CD4-positive, alpha-beta T cell treated with Interleukin-1 beta for 1 hour (primary cell): ENCODE data around the gene DZANK1.
"Not testable (repeated sequence)": the region's sequence is repeated elsewhere in the genome, so short reads cannot be mapped to it uniquely, and the experiment has no call there.

Experiments
- DNase-seq, 2 donors: peaks; one replicate each; pipeline ENCODE4 v3.0.0-alpha.2; 2020 to 2022

Gene DZANK1

GRCh38 chr20:18466894-18467730, at the start of gene DZANK1, which contains the start of gene POLR3F:
TSS of gene DZANK1 (minus strand) at chr20:18467030. CDS start at chr20:18465358, 1,672 bp downstream.
TSS of gene POLR3F (plus strand) at chr20:18467390. CDS start at chr20:18467507, 117 bp downstream.
- peak; percentile 94 for DNase-seq

DNA sequence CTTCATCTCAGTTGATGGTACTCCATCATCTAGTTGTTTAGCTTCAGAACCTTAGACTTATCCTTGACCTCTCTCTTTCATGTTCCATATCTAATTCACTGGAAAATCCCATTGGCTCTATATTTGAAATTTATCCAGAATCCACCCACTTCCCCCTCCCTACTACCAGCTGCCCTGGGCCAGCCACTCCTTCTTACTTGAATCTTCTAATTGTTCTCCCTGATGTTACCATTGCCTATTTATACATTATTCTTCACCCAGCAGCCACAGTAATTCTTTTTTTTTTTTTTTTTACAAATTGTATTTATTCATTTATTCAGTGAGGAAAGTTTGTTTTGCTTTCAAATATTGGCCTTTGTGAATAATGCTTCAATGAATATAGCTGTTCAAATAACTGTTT, 49.1 kb upstream of the DZANK1 start:
- no peak for DNase-seq

- no peak for DNase-seq
Measured at GRCh38 chr20:18514127-18514526, 47.3 kb upstream of the DZANK1 start.

- no peak for DNase-seq
Measured at GRCh38 chr20:18513208-18513607, 46.4 kb upstream of the DZANK1 start.

GRCh38 chr20:18511571-18511970, 44.7 kb upstream of the DZANK1 start:
- no peak for DNase-seq

DNA sequence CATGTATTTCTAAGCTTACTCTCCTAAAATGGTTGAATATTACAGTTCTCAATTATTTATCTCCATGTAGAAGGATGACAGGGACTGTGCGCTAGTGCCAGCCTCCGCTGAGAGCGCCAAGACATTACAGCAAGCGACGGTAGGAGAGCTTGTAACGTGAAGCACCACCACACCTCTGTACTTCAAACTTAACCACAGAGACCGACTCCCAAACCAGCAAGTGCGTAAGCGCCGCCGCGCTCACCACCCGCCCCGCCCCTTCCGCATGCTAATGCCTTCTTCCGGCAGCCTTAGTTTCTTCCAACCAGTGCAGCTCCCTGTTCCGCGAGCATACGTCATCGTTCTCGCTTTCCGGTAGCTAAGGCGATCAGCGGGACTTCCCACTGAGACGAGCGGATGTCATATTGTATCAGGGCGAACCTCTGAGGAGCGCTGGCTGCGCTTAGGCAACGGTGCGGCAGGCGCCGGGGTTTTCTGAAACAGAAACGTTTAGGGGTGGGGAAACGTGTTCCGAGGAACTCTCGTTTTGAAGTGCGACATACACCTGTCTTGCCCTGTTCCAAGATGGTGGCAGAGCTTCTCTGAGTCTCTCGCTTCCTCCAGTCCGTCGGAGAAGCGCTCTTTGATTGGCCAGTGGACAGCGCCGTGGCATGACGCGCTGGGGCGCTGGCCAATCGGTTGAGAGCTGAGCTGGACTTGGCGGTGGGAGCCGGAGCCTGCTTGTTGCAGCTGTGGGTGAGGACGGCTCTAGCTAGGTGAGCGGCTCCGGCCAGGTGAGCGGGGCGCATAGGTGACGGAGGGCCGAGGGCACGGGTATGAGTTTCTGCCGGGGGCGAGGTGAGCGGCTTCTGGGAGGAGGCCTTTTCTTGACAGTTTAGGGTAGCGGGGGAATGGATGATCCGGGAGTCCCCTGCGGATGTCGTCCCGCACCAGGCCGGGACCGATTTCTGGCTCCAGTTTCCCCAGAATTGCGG, 40.7 kb upstream of the DZANK1 start, which contains the start of gene SEC23B:
SEC23B (plus strand) TSS at position 723 of the 974 bp plus-strand sequence. CDS start 2,896 bp downstream, outside the sequence.
- DNase-seq: peak; percentile 98 to 99

DNA sequence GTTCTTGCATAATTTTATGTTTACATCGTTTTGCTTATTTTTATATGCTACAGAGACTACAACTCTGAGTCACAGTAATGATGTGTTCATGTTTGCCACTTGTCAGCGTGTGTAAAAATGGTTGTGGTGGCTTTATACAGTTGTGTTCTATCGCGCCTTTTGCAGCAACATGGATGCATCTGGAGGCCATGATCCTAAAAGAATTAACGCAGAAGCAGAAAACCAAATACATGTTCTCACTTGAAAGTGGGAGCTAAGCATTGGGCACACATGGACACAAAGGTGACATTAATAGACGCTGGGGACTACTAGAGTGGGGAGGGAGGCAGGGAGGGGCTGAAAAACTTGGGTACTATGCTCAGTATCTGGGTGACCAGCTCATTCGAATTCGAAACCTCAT, 39.9 kb upstream of the DZANK1 start:
- peak in 1 of 2 donors; percentile 12 for DNase-seq

DNA sequence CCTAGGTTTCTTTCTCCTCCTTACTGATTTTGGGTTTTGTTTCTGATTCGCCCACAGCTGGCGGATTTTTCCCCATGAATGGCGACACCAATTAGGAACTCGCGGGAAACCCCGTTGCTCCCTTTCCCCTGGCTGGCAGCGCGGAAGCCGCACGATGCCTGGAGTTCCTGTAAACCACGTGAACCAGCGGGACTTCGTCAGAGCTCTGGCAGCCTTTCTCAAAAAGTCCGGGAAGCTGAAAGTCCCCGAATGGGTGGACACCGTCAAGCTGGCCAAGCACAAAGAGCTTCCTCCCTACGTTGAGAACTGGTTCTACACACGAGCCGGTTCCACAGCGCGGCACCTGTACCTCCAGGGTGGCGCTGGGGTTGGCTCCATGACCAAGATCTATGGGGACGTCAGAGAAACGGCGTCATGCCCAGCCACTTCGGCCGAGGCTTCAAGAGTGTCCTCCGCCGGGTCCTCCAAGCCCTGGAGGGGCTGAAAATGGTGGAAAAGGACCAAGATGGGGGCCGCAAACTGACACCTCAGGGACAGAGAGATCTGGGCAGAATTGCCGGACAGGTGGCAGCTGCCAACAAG, 37.7 kb upstream of the DZANK1 start:
- DNase-seq: peak in 1 of 2 donors; percentile 4

- not testable (repeated sequence) for DNase-seq
Measured at GRCh38 chr20:18501672-18502071, 34.8 kb upstream of the DZANK1 start.

- no peak for DNase-seq
Measured at GRCh38 chr20:18497603-18498002, 30.8 kb upstream of the DZANK1 start.

DNA sequence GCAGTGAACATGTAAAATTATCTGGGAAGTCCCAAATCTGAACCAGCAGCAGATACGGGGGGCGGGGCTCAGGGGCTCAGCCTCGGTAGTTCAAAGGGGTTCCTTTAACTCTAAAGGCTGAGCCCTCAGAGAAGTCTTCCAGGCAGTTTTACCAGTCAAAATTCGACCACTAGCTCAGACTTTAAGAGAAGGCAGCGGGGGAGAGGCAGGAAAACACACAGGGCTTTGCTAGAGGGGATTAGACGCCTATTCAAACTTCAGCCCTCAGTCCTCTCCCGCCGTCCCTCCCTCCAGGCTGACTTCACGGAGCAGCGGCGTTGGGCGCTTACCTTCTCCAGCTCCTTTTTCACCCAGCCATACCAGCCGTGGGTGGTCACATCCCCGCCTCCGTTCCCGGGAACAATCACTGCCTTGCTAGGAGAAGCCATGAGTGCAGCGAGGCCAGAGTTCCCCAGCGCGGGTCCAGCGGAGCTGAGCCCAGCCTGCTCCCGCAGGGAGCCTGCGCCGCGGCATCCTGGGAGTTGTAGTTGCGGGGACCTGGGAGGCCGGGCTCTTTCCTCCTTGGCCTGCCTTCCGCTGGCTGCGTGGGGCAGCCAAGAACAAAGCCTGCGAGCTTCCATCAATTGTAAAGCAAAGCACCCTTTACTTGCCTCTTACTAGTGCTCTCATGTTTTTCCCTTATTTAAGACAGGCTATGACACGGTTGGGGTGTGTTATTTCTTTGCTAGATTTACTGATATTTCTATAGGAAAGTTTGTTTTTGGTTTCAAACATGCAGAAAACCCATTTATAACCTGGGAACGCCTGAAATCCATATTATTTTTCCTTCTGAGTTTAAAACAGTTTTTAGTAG, 30.1 kb upstream of the DZANK1 start, which contains the start of gene RBBP9:
RBBP9 (minus strand) TSS at position 486 of the 853 bp plus-strand sequence; CDS start at position 428, 58 bp downstream.
- peak; percentile 79 for DNase-seq

DNA sequence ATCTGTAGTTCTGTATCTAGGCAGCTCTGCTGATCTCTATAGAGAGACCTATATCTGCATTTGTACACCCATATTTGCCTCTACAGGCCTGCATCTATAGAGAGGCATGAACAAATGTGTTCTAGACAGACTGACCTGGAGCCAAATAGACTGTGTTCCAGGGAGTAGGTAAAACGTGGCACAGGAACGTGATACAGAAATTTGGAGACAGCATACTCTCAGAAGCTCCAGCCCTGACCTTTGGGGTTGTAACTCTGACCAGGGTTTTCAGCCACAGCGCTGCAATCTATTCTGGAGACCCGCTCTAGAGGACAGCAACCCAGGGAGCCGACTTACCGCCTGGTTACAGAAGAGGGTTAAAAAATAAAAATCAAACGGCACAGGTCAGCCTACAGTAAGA, 29.2 kb upstream of the DZANK1 start:
- DNase-seq: no peak

DNA sequence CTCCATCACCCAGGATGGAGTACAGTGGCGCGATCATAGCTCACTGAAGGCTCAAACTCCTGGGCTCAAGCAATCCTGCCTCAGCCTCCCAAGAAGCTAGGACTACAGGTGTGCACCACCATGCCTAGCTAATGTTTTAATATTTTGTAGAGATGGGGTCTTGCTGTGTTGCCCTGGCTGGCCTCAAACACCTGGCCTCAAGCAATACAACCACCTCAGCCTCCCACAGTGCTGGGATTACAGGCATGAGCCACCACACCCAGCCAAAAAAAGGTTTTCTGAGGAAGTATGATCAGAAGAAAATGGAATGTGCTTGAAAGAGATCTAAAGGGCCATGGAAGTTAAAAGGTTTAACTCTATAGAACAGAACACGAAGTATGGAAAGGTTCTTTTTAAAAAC, 21.5 kb upstream of the DZANK1 start:
- no peak for DNase-seq

GRCh38 chr20:18481596-18481995, 14.8 kb upstream of the DZANK1 start:
- no peak for DNase-seq

- DNase-seq: no peak
Measured at GRCh38 chr20:18477821-18478220, 11.0 kb upstream of the DZANK1 start.

- no peak for DNase-seq
Measured at GRCh38 chr20:18477218-18477617, 10.4 kb upstream of the DZANK1 start.

DNA sequence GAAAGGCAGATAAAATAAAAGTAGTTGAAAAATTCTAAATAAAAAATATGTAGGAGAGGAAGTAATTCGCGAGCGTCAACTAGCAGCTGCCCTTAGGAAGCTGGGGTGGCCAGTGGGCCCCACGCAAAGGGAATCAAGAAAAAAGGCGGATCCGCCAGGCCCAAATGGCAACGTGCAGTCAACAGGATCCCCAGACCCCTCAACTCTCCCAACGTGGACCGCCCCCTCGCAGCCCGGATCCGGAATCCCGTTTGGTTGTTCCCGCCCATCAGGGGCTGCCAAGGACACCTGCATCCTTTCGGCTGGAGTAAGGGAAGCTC, 296 bp downstream of the DZANK1 start:
- no peak for DNase-seq

DNA sequence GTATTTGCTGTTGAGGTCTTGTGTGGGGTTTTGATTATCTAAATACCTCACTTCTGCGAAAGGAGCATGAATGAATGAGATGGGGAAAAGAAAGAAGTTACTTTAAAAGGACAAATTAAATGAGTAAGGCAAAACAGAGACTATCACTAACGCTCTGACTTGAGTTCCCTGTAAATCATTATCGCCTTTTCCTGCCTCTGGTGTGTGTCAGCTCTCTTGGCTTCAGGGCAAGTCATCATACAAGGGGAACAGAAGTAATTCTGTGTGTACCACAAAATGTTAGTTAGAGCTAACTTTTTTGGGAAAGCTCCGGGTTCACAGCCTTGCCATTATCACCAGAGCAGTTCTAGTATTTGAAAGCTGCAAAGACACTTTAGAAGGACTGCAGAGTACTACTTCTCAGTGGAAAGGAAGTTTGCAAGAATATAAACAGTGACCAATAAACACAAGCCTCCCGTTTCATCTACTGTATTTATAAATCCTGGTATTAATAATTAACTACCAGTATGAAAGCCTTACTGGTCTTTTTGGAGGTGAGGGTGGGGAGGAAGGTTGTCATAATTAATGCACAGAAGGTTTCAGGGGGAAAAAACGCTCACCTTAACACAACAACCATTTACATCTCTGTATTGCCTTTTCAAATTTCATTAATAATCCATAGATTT, 1.2 kb downstream of the DZANK1 start:
- no peak for DNase-seq

- DNase-seq: no peak
Measured at GRCh38 chr20:18456600-18456999, 10.2 kb downstream of the DZANK1 start.

DNA sequence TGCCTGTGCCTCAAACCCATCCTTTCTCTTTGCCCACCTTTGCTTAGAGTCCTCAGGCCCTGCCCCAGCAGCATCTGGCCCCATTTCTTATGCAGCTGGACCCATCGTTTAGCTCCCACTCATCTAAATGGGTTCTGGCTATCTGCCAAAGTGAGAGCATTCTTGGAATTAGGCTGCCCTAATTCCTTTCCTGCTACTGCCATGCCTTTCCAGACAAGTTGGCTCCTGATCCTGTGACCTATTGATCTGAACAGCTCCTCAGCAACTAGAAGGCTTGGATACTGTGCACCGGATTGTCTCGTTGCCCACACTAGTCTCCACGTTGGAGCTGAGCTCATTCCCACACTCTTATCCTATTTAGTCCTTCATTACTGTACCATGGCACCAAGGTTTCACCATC, 22.9 kb downstream of the DZANK1 start:
- DNase-seq: no peak

GRCh38 chr20:18440403-18440802, 26.4 kb downstream of the DZANK1 start:
- DNase-seq: no peak
